Measurements from ENCODE around the gene UPK1B.

Gene UPK1B

GRCh38 chr3:119243058-119243529 lies 69.7 kb downstream of the UPK1B start:
- in situ Hi-C loops (cut with MboI; ENCODE audit: low sequenced_read_pairs) = loop anchor here (25.0 kb wide), 1 partner anchor 356 kb away; no protein-coding TSS in a partner anchor

- in situ Hi-C loops (cut with MboI; ENCODE audit: low sequenced_read_pairs) = loop anchor here (25.0 kb wide), 1 partner anchor 356 kb away; no protein-coding TSS in a partner anchor
Observed at GRCh38 chr3:119243712-119244111, 70.3 kb downstream of the UPK1B start.

GRCh38 chr3:119245778-119246177 lies 72.4 kb downstream of the UPK1B start:
- in situ Hi-C loops (cut with MboI; ENCODE audit: low sequenced_read_pairs) = loop anchor here (25.0 kb wide), 1 partner anchor 358 kb away; no protein-coding TSS in a partner anchor

Measured in HL-60/S4 (cell line).